AG04449 (cell line): ENCODE data around the gene MAP2.

Experiments
- CTCF ChIA-PET: fragments of 350-600 bp; formaldehyde crosslinking; extraction: SDS; loops from one replicate; lab custom pipeline; 2021; ENCODE audit warnings: antibody characterized with exemption; lab: Yijun Ruan, JAX
- POLR2A ChIA-PET: fragments of 400-600, 350-600 bp; formaldehyde crosslinking; extraction: SDS; loops from one replicate; lab custom pipeline; 2020; ENCODE audit warnings: antibody characterized with exemption, inconsistent platforms; lab: Yijun Ruan, JAX
- DNase-seq: peaks from one replicate; pipeline ENCODE4 v3.0.0-alpha.2; 2010; ENCODE audit warnings: low read depth, low spot score
- H3K4me3 ChIP-seq: 2 replicates; pipeline ENCODE4 v1.5.1; 2011; ENCODE audit warnings: low read depth, mild to moderate bottlenecking, control low read depth, low read length
- CTCF ChIP-seq: IDR thresholded peaks from one replicate; pipeline ENCODE4 v1.5.1; 2011; ENCODE audit warnings: mild to moderate bottlenecking, moderate library complexity, low read length, control low read depth, inconsistent platforms; ENCODE audit not compliant: insufficient read depth; ENCODE audit errors: missing control alignments

MAP2 gene

GRCh38 chr2:209762563-209762962 lies 338.7 kb downstream of the MAP2 start:
- DNase-seq = no peak
- H3K4me3 ChIP-seq = no peak overlapping the region
- TF ChIP-seq CTCF = no peak
- CTCF ChIA-PET = no interaction called here
- POLR2A ChIA-PET = no interaction called here

- no peak for DNase-seq
- H3K4me3 ChIP-seq = no peak overlapping the region
- POLR2A ChIA-PET = no interaction called here
- CTCF ChIA-PET = no interaction called here
- no peak for TF ChIP-seq CTCF
Measured at GRCh38 chr2:209763106-209763505, 339.3 kb downstream of the MAP2 start.

- TF ChIP-seq CTCF = no peak
- no peak for DNase-seq
- POLR2A ChIA-PET = no interaction called here
- CTCF ChIA-PET = interaction anchor here (0.7 kb wide), 1 partner anchor 55 kb away, joined by 3 read pairs; no protein-coding TSS in a partner anchor
- no peak overlapping the region for H3K4me3 ChIP-seq
Measured at GRCh38 chr2:209766613-209767012, 342.8 kb downstream of the MAP2 start.

DNA sequence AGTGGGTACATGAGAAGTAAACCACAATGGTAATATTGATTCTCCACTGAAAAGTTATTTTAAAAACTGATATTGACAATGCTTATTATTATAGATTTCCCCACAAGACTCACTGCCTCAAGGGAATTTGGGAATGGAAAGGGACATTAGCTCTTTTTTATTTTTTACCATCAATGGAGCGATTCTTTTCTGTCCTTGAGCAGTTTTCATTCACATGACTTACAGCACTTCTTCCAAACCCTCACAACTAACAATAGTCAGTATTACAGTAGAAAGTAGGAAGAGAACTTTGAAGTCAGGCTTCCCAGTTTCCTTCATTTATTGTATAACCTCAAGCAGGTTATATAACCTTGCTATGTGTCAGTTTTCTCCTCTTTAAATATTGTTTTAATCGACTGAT lies 343.5 kb downstream of the MAP2 start:
- no peak for TF ChIP-seq CTCF
- CTCF ChIA-PET = no interaction called here
- no peak for DNase-seq
- no peak overlapping the region for H3K4me3 ChIP-seq
- POLR2A ChIA-PET = no interaction called here

- TF ChIP-seq CTCF = no peak
- CTCF ChIA-PET = no interaction called here
- H3K4me3 ChIP-seq = no peak overlapping the region
- no peak for DNase-seq
- POLR2A ChIA-PET = no interaction called here
Measured at GRCh38 chr2:209768557-209768956, 344.7 kb downstream of the MAP2 start.

- ChIA-PET POLR2A (no interaction called here), CTCF (no interaction called here)
- DNase-seq = no peak
- TF ChIP-seq CTCF = no peak
- H3K4me3 ChIP-seq = peak within 1 kb of the TSS; percentile 40
Measured at GRCh38 chr2:209771474-209772289, 347.8 kb downstream of the MAP2 start, which contains the start of gene UNC80. UNC80 (plus strand) TSS chr2:209771832; CDS start chr2:209772073, 241 bp downstream.
